ENCODE results near the gene DNAH2. TPM values are rescaled to one million over a fixed set of nuclear protein-coding genes. Genes with fewer than 3 reads are reported as not detected.

The DNAH2 gene
- polyA plus RNA-seq, 1 donor from 2014 or later, result 2.0 TPM

DNA sequence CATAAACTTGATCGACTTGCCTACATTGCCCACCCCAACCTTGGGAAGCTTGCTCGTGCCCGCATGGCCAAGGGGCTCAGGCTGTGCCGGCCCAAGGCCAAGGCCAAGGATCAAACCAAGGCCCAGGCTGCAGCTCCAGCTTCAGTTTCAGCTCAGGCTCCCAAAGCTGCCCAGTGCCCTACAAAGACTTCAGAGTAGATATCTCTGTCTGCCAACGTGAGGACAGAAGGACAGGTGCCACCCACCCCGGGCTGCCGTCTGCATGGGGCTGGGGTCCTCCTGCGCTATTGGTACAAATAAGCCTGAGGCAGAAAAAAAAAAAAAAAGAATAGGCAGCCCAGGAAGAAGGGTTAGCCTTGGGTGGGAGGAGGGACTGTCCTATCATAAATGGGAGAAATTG, 37.1 kb downstream of the DNAH2 start:
- Histone ChIP-seq H3K79me2 (replicated peaks; ENCODE audit: insufficient read depth, low read length) (no peaks in the 10 kb centered on the region), H3K4me2 (ENCODE audit: low read length) (no peak overlapping the region), H3K9me2 (ENCODE audit: insufficient read depth, low read length) (no peaks in the 10 kb centered on the region), H4K20me1 (ENCODE audit: insufficient read depth) (no peaks in the 10 kb centered on the region), H3K36me3 (ENCODE audit: insufficient read depth, low read length) (no peaks in the 10 kb centered on the region), H3K27ac (ENCODE audit: low read length) (no peak overlapping the region), H3F3A (ENCODE audit: insufficient read depth, low read length, poor library complexity, severe bottlenecking) (no peaks in the 10 kb centered on the region), H2AFZ (ENCODE audit: low read depth, low read length) (no peak overlapping the region), H3K9me3 (ENCODE audit: low read length) (no peaks in the 10 kb centered on the region), H3K27me3 (ENCODE audit: insufficient read depth, low read depth, low read length) (no peaks in the 10 kb centered on the region), H3K9ac (ENCODE audit: low read length) (no peak overlapping the region), H3K4me3 (ENCODE audit: low read length) (no peak overlapping the region)
- TF ChIP-seq MXI1 (conservative IDR thresholded peaks at IDR 0.05; ENCODE audit: poor library complexity, severe bottlenecking), result no peak
- TF ChIP-seq SMC3 (conservative IDR thresholded peaks at IDR 0.05; ENCODE audit: poor library complexity), result no peak
- no peak for TF ChIP-seq EP300 (conservative IDR thresholded peaks at IDR 0.05; ENCODE audit: poor library complexity, severe bottlenecking)
- no peak for TF ChIP-seq RAD21 (conservative IDR thresholded peaks at IDR 0.05)
- TF ChIP-seq, protein P1, sequence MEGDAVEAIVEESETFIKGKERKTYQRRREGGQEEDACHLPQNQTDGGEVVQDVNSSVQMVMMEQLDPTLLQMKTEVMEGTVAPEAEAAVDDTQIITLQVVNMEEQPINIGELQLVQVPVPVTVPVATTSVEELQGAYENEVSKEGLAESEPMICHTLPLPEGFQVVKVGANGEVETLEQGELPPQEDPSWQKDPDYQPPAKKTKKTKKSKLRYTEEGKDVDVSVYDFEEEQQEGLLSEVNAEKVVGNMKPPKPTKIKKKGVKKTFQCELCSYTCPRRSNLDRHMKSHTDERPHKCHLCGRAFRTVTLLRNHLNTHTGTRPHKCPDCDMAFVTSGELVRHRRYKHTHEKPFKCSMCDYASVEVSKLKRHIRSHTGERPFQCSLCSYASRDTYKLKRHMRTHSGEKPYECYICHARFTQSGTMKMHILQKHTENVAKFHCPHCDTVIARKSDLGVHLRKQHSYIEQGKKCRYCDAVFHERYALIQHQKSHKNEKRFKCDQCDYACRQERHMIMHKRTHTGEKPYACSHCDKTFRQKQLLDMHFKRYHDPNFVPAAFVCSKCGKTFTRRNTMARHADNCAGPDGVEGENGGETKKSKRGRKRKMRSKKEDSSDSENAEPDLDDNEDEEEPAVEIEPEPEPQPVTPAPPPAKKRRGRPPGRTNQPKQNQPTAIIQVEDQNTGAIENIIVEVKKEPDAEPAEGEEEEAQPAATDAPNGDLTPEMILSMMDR (IDR thresholded peaks at IDR 0.05; ENCODE audit: poor library complexity, severe bottlenecking), result no peak
- TF ChIP-seq POLR2AphosphoS5 (IDR thresholded peaks at IDR 0.05), result no peak
- TF ChIP-seq, protein P2, sequence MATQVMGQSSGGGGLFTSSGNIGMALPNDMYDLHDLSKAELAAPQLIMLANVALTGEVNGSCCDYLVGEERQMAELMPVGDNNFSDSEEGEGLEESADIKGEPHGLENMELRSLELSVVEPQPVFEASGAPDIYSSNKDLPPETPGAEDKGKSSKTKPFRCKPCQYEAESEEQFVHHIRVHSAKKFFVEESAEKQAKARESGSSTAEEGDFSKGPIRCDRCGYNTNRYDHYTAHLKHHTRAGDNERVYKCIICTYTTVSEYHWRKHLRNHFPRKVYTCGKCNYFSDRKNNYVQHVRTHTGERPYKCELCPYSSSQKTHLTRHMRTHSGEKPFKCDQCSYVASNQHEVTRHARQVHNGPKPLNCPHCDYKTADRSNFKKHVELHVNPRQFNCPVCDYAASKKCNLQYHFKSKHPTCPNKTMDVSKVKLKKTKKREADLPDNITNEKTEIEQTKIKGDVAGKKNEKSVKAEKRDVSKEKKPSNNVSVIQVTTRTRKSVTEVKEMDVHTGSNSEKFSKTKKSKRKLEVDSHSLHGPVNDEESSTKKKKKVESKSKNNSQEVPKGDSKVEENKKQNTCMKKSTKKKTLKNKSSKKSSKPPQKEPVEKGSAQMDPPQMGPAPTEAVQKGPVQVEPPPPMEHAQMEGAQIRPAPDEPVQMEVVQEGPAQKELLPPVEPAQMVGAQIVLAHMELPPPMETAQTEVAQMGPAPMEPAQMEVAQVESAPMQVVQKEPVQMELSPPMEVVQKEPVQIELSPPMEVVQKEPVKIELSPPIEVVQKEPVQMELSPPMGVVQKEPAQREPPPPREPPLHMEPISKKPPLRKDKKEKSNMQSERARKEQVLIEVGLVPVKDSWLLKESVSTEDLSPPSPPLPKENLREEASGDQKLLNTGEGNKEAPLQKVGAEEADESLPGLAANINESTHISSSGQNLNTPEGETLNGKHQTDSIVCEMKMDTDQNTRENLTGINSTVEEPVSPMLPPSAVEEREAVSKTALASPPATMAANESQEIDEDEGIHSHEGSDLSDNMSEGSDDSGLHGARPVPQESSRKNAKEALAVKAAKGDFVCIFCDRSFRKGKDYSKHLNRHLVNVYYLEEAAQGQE (IDR thresholded peaks at IDR 0.05; ENCODE audit: borderline replicate concordance), result no peak
- TF ChIP-seq TAF1 (IDR thresholded peaks at IDR 0.05; ENCODE audit: low read depth), result no peak
- no peak for TF ChIP-seq EZH2 (IDR thresholded peaks at IDR 0.05; ENCODE audit: borderline replicate concordance, insufficient read depth, low read length, poor library complexity, severe bottlenecking)

DNA sequence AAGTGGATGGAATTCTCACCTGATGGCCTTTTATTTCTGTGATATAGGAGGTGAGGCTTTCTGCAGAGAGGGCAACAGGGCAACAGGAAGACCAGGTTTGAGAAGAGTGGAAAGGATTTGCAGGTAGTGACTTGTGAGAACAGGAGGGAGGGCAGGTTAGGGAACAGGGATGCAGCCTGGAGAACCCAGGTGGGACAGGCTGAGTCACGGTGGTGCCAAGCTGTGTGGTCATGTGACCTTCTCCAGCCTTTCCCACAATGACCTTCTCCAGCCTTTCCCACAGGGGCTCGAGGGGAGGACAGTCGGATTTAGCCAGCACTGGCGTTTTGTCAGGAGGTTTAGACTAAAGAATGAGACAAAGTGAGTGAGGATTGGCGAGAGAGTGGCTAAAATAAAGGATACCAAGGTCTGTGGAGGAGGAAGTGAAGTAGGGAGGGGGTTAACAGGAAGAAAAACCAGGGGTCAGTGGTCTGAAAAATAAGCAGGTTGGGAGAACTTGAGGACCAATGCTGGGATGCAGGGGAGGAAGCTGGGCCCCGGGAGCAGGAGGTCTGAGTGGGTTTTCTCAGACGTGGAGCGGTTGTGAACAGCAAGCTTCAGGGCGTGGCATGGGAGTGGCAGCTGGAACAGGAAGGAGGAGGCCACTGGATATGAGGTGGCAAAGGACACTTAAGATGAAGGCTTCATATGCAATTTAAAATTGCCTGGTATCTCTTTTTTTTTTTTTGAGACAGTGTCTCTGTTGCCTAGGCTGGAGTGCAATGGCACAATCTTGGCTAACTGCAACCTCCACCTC, 37.7 kb downstream of the DNAH2 start:
- Histone ChIP-seq H3K9ac (ENCODE audit: low read length) (no peak overlapping the region), H2AFZ (ENCODE audit: low read depth, low read length) (no peak overlapping the region), H4K20me1 (ENCODE audit: insufficient read depth) (no peaks in the 10 kb centered on the region), H3F3A (ENCODE audit: insufficient read depth, low read length, poor library complexity, severe bottlenecking) (no peaks in the 10 kb centered on the region), H3K9me2 (ENCODE audit: insufficient read depth, low read length) (no peaks in the 10 kb centered on the region), H3K27ac (ENCODE audit: low read length) (no peak overlapping the region), H3K4me3 (ENCODE audit: low read length) (no peak overlapping the region), H3K4me2 (ENCODE audit: low read length) (no peak overlapping the region), H3K27me3 (ENCODE audit: insufficient read depth, low read depth, low read length) (no peaks in the 10 kb centered on the region), H3K9me3 (ENCODE audit: low read length) (no peaks in the 10 kb centered on the region), H3K79me2 (replicated peaks; ENCODE audit: insufficient read depth, low read length) (no peaks in the 10 kb centered on the region), H3K36me3 (ENCODE audit: insufficient read depth, low read length) (no peaks in the 10 kb centered on the region)
- TF ChIP-seq, protein P2 (IDR thresholded peaks at IDR 0.05; ENCODE audit: borderline replicate concordance), result no peak
- TF ChIP-seq TAF1 (IDR thresholded peaks at IDR 0.05; ENCODE audit: low read depth) (no peak), RAD21 (conservative IDR thresholded peaks at IDR 0.05) (no peak)
- TF ChIP-seq, protein P1 (IDR thresholded peaks at IDR 0.05; ENCODE audit: poor library complexity, severe bottlenecking), result no peak
